RWPE1 (cell line): ENCODE data around the gene SLC47A2.

Experiments
- CTCF ChIA-PET: fragments of 350-600 bp; sonication (Branson Sonifier 250); formaldehyde crosslinking; extraction: SDS; loops from one replicate; lab custom pipeline; 2021; lab: Yijun Ruan, JAX
- POLR2A ChIA-PET: fragments of 400-600 bp; formaldehyde crosslinking; extraction: SDS; loops from one replicate; lab custom pipeline; 2020; ENCODE audit warnings: antibody characterized with exemption; ENCODE audit not compliant: low non-redundant PET; lab: Yijun Ruan, JAX
- DNase-seq: peaks from one replicate; pipeline ENCODE4 v3.0.0; 2012; ENCODE audit warnings: low spot score
- H3K27ac ChIP-seq: fragments of 450-650 bp; 2 replicates; pipeline ENCODE4 v1.5.1; 2017
- CTCF ChIP-seq: fragments of 450-650 bp; conservative IDR thresholded peaks from 2 replicates; pipeline ENCODE4 v1.5.1; 2017; ENCODE audit warnings: low read depth, mild to moderate bottlenecking

The SLC47A2 gene

GRCh38 chr17:19719355-19720209 lies 3.2 kb upstream of the SLC47A2 start:
- DNase-seq, result peak; percentile 91
- ChIA-PET CTCF (interaction anchor here (0.6 to 2.4 kb wide), 11 partner anchors 12 to 206 kb away, joined by 3 to 16 read pairs (median 6); partner anchors contain the start of gene ALDH3A1), POLR2A (interaction anchor here (0.7 to 1.1 kb wide), 2 partner anchors 33 to 41 kb away, joined by 3 to 5 read pairs; no protein-coding TSS in a partner anchor)
- H3K27ac ChIP-seq, result peak overlapping the region; percentile 98
- TF ChIP-seq CTCF, result no peak

GRCh38 chr17:19718613-19719354 lies 2.4 kb upstream of the SLC47A2 start:
- DNase-seq, result no peak
- peak overlapping the region; percentile 98 for H3K27ac ChIP-seq
- ChIA-PET CTCF (interaction anchor here (0.6 to 2.4 kb wide), 14 partner anchors 9 to 205 kb away, joined by 3 to 16 read pairs (median 4); partner anchors contain the start of gene ALDH3A1), POLR2A (interaction anchor here (0.7 to 1.0 kb wide), 2 partner anchors 9 to 42 kb away, joined by 3 to 5 read pairs; no protein-coding TSS in a partner anchor)
- TF ChIP-seq CTCF, result no peak

GRCh38 chr17:19718041-19718612 lies 1.7 kb upstream of the SLC47A2 start:
- H3K27ac ChIP-seq, result peak overlapping the region; percentile 98
- DNase-seq, result no peak
- ChIA-PET POLR2A (interaction anchor here (1.0 kb wide), 1 partner anchor 10 kb away, joined by 5 read pairs; no protein-coding TSS in a partner anchor), CTCF (interaction anchor here (0.6 to 2.4 kb wide), 12 partner anchors 10 to 205 kb away, joined by 3 to 16 read pairs (median 4); partner anchors contain the start of gene ALDH3A1)
- no peak for TF ChIP-seq CTCF

GRCh38 chr17:19717411-19717908 lies 1.1 kb upstream of the SLC47A2 start:
- peak overlapping the region; percentile 98 for H3K27ac ChIP-seq
- TF ChIP-seq CTCF, result no peak
- DNase-seq, result no peak
- ChIA-PET POLR2A (interaction anchor here (0.6 to 0.9 kb wide), 2 partner anchors 11 to 36 kb away, joined by 3 to 4 read pairs; no protein-coding TSS in a partner anchor), CTCF (interaction anchor here (0.9 to 2.4 kb wide), 3 partner anchors 11 to 355 kb away, joined by 3 to 11 read pairs (median 3); partner anchors contain the start of gene B9D1)

- POLR2A ChIA-PET, result interaction anchor here (0.9 kb wide), 1 partner anchor 11 kb away, joined by 3 read pairs; no protein-coding TSS in a partner anchor
- no peak for DNase-seq
- H3K27ac ChIP-seq, result peak overlapping the region; percentile 98
- CTCF ChIA-PET, result interaction anchor here (1.0 to 1.1 kb wide), 2 partner anchors 45 to 354 kb away, joined by 3 read pairs; partner anchors contain the start of gene B9D1
- no peak for TF ChIP-seq CTCF
These were observed 612 bp upstream of the SLC47A2 start for GRCh38 chr17:19717031-19717360.
